Muscle of back (tissue), 11 donors: Measurements from ENCODE around the gene GJA3. TPM values are rescaled to one million over a fixed set of nuclear protein-coding genes. Genes with fewer than 3 reads are reported as not detected.
A peak's percentile ranks its signal among the peaks of the same experiment; 100 is the strongest.

Source experiments
- DNase-seq, 3 donors: peaks; one replicate each; pipeline versions ENCODE4 v3.0.0 to v3.0.0-alpha.2; 2013
- polyA plus RNA-seq, 10 donors: library from polyadenylated mRNA; unstranded; fragments of 120-200 nt; gene quantifications; one replicate each; pipeline ENCODE4 v1.2.1, GENCODE V29; 2013; ENCODE audit not compliant: insufficient read length in 10 of 10

Gene GJA3
- polyA plus RNA-seq, 10 donors: 1.9 to 5.6 (median 3.2) TPM

DNA sequence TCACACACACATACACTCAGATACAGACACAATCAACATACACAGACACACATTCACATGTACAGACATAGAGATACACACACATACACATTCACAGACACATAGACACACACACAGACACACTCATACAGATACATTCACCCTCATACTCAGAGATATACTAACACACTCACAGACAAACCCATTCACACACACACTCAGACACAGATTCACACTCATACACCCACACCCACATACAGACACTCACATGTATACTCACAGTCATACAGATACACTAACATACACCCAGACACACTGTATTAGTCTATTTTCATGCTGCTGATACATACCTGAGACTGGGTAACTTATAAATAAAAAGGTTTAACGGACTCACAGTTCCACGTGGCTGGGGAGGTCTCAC lies 30.8 kb downstream of the GJA3 start:
- no peak for DNase-seq

GRCh38 chr13:20129076-20129475 lies 31.8 kb downstream of the GJA3 start:
- DNase-seq: no peak

DNA sequence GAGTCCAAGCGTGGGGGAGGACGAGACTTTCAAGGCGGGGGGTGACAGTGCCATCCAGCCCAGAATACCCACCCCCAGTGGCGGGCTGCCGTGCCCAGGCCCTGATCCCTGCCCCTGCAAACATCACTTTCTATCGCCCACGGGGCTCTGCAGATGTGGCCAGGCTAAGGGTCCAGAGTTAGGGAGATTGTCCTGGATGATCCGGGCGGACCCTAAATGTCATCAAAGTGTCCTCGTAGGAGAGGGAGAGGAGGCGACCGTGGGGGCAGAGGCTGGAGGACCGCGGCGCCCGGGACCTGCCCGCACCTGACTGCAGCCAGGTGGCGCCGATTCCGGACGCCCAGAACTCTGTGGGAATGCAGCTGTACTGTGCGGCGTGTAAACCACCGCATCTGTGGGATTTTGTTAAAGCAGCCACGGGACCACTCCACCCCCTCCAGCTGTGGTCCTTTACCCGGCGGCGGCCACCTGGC lies 32.4 kb downstream of the GJA3 start:
- peak in 1 of 3 donors; percentile 53 for DNase-seq

DNA sequence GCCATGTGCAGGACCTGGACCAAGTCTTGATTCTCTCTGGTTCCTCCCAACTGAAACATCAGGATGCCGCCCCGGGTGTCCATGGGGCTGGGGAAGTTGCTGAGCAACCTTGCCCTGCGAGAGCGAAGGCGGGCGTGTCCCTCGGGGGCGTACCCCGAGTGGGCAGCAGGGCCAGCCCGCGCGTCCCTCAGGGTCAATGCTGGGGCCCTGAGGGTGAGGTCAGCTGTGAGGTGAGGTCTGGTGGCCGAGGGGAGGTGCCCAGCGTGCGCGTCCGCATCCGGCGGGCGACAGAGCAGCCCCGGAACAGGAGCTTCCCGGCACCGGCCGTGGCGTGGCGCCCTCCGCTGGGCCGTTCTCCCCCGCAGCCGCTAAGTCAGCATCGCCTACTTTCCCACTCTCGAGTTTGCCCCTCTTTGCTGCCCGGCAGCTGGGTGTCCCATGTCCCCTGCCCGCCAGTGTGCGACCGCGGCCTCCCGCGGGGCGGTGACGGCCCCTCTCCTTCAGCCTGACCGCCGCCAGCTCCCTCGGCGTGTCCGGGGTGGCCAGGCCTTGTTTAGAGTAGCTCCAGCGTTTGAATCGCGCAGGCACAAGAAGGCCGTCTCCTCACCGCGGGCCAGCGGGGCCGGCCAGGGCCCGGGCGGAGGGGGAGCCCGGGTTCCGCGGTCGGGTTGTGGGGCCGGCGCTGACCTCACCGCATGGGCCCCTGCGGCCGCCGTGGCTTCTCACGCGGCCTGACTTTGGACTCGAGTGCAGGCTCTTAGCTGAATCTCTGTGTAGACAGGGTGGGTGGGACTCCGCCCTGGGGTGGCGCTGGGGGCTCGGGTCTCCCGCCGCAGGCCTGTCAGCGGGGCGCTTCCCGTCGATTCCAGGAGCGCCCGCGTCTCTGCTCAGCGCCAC lies 33.0 kb downstream of the GJA3 start:
- peak; percentile 44 to 92 (median 71) for DNase-seq

DNA sequence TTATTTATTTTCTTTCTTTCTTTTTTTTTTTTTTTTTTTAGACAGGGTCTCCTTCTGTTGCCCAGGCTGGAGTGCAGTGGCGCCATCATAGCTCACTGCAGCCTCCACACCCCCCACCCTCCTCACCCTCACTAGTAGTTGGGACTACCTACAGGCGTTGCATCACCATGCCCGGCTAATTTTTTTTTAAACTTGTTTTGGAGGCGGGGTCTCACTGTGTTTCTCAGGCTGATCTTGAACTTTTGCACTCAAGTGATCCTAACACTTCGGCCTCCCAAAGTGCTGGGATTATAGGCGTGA lies 33.6 kb downstream of the GJA3 start:
- DNase-seq: peak in 1 of 3 donors; percentile 27

DNA sequence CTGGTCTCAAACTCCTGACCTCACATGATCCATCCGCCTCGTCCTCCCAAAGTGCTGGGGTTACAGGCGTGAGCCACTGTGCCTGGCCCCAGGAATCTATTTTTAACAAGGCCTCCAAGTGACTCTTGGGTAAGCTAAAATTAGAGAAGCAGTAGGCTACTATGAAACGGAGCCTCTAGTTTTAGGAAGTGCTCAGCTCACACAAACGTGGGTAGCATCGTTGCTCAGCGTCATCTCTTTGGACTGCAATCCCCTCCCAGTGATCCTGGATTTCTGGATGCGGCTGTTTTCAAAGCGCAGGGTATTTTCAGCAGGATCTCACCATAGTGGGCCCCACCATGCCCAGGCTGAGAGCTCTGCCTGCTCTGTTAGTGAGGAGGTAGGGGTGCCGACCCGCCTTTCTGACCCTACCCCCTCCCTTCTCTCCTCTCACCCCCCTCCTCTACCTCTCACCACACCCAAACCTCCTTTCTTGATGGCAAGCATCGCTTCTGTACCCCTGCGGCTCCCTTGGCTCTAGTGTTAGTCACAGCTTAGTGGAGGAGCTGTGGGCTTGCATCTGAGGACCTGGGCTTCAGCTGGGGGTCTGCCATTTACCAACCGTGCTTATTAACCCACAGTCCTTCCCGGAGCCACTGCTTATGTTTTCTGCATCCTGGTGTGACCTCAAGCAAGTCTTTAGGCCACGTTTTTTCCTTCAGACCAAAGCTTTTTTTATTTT lies 34.2 kb downstream of the GJA3 start:
- no peak for DNase-seq

DNA sequence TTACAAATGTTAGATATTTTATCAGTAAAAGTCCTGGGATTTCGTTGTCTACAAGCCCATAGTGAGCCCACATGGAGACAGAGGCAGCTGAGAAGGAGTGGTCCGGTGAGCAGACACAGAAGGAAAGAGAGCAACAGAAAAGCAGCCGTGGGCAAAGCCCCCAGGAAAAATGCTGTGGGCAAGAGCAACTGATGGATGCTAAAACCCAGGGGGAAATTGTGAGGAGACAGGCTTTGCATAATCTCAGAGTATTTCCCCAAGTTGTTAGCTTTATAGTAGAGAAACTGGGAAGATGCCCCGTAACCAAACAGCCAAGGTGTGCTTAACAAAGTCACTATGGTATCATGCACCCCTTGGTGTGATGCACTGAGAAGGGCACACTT lies 35.1 kb downstream of the GJA3 start:
- no peak for DNase-seq

- DNase-seq: peak in 1 of 3 donors; percentile 33
Measured at GRCh38 chr13:20125129-20125782, 35.6 kb downstream of the GJA3 start.

DNA sequence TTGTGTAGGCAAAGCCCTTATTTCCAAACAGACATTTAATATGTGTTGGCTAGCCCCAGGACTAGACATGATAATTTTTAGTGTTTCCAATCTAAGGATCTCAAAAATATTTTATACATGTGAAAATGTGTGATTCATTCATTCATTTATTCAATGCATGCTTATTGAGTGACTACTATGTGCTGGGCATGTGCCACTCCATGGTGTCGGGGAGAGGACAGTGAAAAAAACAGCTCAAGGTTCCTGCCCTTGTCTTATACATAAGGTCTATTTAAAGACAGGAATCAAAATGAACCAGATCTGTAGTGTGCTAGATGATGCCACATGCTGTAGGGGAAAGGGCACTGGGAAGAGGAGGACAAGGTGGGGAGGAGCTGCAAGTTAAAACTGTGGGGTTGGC lies 36.5 kb downstream of the GJA3 start:
- DNase-seq: no peak

DNA sequence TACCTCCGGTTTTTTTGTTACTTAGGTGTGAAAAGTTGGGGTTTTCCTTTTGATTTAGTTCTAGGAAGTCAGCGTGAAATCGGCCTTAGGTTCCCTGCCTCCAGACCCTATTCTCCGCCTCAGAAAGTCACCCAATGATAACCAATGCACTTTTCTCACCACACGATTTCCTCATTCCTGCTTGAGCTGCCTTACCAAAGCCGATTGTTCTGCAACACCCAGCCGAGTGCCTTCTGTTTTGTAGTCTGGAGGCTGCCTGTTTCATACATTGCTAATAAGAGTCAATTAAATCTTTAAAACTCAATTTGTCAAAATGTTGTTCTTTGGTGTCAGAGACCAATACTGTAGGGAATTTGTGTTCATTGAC lies 39.7 kb downstream of the GJA3 start:
- DNase-seq: no peak

GRCh38 chr13:20119960-20120359 lies 40.9 kb downstream of the GJA3 start:
- DNase-seq: peak in 1 of 3 donors; percentile 21

DNA sequence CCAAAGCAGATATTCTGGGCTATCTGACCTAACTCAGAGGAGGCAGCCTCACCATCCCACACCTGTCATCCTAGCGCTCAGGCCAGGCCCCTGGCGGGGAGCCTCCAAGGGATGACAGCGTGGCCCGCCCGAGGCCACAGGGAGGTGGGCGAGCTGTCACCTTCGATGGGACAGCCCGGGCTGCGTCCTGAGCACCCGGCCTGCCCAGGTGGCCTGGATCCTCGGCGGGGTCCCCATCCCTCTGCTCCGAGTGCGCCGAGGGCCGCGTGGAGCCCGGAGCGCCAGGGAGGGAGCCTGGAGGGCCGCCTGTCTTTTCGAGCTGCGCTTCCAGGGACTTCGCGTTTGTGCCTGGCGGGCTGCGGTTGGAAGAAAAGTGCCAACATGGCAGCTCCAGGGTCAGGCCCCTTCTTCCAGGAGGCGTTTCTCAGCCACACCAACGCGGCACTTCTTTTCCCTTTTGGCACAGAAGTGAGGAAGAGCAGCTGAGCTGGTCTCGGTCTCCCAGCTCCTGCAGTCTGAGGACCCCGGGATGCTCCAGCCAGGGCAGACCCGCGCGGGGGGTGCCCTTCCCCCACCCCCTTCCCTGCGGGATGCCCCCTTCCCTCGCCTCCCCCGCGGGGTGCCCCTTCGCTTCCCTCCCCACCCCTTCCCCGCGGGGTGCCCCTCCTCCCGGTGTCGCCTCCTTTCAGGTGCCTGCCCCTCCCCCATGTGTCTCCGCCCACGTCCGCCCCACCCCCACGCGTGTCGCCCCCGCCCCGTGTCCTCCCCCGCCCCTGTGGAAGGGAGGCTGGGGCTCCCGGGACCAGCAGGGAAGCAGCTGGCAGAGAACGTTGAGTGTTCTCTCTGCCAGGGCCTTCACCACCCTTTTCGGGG lies 42.3 kb downstream of the GJA3 start:
- peak; percentile 35 to 83 (median 64) for DNase-seq

DNA sequence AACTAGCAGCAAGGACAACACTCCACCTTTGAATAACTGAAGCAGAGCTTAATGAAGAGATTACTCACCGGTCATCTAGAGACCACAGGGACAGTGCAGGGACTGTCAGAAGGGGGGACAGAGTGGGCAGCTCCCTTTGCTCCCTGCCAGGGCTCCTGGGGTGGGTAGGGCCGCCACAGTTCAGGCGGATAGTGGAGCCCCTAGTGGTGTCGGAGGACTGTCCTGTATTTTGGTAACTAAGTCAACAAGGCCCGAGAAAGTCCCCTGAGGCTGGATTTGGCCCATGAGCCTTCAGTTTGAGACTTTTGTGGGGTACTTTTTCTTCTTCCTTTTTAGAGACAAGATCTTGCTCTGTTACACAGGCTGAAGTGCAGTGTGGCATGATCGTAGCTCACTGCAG lies 44.6 kb downstream of the GJA3 start:
- DNase-seq: no peak

DNA sequence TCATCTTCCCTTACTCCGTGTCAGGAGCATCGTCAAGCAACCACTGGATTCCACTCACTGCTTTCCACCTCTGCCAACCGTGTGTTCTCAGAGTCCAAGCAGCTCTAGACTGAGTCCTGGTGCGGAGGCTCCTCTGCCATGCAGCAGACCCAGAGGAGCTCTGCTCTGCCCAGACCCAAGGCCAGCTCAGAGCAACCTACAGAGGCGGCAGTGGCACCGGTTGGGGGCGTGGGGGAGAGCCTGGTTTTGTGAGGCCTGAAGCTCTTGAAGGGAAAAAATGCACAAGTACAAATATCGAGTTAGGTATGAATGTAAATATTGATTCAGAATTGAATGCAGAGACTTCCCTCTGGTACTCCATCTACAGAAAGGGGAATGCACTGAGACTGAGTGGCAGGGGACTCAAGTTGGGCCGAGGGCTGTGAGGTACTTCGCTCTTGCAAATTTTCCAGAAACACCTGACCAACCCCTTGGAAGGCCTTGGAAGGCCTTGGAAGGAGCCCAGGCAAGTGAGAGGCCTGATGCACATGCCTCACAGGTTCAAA lies 46.7 kb downstream of the GJA3 start:
- no peak for DNase-seq

DNA sequence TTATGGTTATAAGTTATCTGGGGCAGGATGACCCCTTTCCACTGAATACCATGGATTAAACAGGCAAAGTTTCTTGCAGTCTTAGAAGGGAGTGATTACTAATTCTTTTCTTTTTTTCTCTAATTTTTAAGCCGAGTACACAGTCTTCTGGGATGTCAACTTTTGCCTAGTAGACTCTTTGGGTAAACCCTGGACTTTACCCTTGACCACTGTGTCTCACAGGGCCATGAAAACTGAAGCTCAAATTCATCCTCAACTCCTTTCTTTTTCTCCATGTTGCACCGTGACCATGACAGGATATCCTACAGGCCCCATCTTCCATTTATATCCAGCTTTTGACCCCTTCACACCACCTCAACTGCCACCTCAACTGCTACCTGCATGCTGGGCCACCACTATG lies 51.8 kb downstream of the GJA3 start:
- DNase-seq: no peak

GRCh38 chr13:20106742-20107141 lies 54.1 kb downstream of the GJA3 start:
- DNase-seq: no peak

DNA sequence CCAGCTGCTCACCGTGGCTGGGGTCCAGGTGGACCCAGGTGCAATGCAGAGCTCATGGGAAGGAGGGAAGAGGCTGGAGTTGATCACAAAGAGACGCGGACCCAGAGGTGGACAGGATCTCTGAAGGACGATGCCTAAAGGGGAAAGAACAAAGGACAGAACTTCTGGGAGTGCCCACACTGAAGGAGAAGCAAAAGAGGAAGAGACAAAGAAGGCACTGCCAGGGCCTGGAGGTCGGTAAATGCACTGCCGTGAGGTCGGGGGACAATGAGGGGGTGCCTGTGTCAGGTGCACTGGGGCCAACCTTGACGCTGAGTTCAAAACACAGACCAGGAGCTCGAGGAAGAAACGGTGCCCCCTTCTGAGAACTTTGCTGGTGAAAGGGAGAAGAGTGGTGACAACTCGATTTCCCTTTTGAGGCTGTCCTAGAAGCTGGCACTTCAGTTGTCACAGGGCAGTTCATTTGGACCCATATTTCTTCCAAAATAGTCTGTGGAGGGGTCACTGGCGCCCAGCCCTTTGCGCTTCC lies 55.6 kb downstream of the GJA3 start:
- DNase-seq: no peak

DNA sequence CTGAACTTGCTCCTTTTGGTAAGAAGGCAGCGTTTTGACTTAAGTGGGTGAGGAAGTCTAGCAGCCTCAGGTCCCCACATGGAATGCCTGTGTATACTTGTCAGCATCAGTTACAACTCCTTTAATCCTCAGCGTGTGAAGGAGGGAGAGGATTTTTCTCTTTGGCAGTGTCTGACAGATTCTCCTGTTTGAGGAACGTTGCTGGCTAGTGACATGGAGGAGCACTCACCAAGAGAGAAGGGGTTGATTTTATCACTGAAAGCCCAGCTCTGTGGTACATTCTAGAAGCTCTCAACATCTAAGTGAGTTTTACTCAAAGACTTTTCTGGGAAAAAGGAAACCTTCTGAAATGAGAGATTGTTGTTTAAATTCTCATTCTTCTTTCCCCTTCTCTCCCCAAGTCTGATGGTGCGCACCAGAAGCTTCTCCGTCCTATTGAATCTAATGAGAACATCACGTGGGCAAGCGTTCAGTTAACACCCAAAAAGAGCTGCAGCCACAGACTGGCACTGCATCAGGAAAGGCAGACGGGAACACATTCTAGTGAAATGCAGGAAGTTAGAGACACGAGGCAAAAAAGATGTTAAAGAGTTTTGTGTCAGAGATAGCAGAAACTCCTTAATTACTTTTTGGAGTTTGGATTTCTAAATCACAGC lies 58.2 kb downstream of the GJA3 start:
- no peak for DNase-seq

GRCh38 chr13:20101467-20102316 lies 59.2 kb downstream of the GJA3 start:
- DNase-seq: no peak

GRCh38 chr13:20099319-20099718 lies 61.5 kb downstream of the GJA3 start:
- DNase-seq: no peak
